Measurements from ENCODE around the gene C16orf90.
"Not testable (repeated sequence)": the region's sequence is repeated elsewhere in the genome, so short reads cannot be mapped to it uniquely, and the experiment has no call there.

- not testable (repeated sequence) for TF ChIP-seq ISL1, TSHZ2, RARB (CRISPR knock-in tag; IDR thresholded peaks at IDR 0.05)
Observed at GRCh38 chr16:3474870-3475269, 20.4 kb downstream of the C16orf90 start.
